Suppressor macrophage treated with lipopolysaccharide for 1 hour (primary cell): ENCODE data around the gene LY6G5B.

Source experiments
- DNase-seq, 3 donors: peaks; one replicate each; pipeline ENCODE4 v3.0.0-alpha.2; 2020 to 2022

The LY6G5B gene

GRCh38 chr6:31715022-31715958 lies 45.5 kb downstream of the LY6G5B start, which contains the start of gene LY6G6D:
Gene LY6G6D (plus strand): TSS chr6:31715348. CDS start chr6:31715356, 8 bp downstream.
- DNase-seq = no peak

GRCh38 chr6:31717499-31718222 lies 47.9 kb downstream of the LY6G5B start:
- no peak for DNase-seq

GRCh38 chr6:31718265-31718664 lies 48.5 kb downstream of the LY6G5B start:
- no peak for DNase-seq

- no peak for DNase-seq
Observed at GRCh38 chr6:31719001-31719400, 49.2 kb downstream of the LY6G5B start.

- no peak for DNase-seq
Observed at GRCh38 chr6:31720196-31720770, 50.5 kb downstream of the LY6G5B start.

GRCh38 chr6:31721351-31722020 lies 51.7 kb downstream of the LY6G5B start, which contains the start of gene LY6G6C:
Gene LY6G6C (minus strand): TSS chr6:31721746. CDS start chr6:31721679, 67 bp downstream.
- no peak for DNase-seq

- DNase-seq = no peak
Observed at GRCh38 chr6:31722173-31722572, 52.4 kb downstream of the LY6G5B start.
